Pancreas (tissue), 10 donors: ENCODE measurements around the gene TAB2. TPM values are rescaled to one million over a fixed set of nuclear protein-coding genes. Genes with fewer than 3 reads are reported as not detected.

ENCODE experiments used
- ATAC-seq, 4 donors: fragments of 200-7000 bp; cut with Tn5 transposase; one replicate each; pipeline versions ENCODE4 v1.8.0 to v1.9.1; 2020; ENCODE audit warnings: mild to moderate bottlenecking in 4 of 4, moderate library complexity in 4 of 4
- DNase-seq, 6 donors: peaks; one replicate each; pipeline ENCODE4 v3.0.0-alpha.2; 2020
- FAIRE-seq: peaks from 2 replicates; lab custom pipeline; 2012; peaks lifted over from hg19 to GRCh38; lab: Jason Lieb, UNC
- H3K27ac ChIP-seq, 4 donors: fragments of 200-600 bp; sonication (generic); 1 replicate in 3 of 4; 2 replicates in 1 of 4; pipeline versions ENCODE4 v1.5.0 to v1.8.0; 2020
- H3K27me3 ChIP-seq, 4 donors: fragments of 200-600 bp; one replicate each; pipeline ENCODE4 v1.8.0; 2021
- H3K36me3 ChIP-seq, 3 donors: fragments of 200-600 bp; sonication (generic) in 1 of 3; one replicate each; pipeline versions ENCODE4 v1.5.0 to v1.8.0; 2020 to 2021
- H3K4me1 ChIP-seq, 3 donors: fragments of 200-600 bp; one replicate each; pipeline ENCODE4 v1.8.0; 2021
- H3K4me3 ChIP-seq, 4 donors: fragments of 200-600 bp; sonication (generic) in 2 of 4; one replicate each; pipeline versions ENCODE4 v1.5.0 to v1.8.0; 2020 to 2021
- H3K9me3 ChIP-seq, 4 donors: fragments of 200-600 bp; one replicate each; pipeline ENCODE4 v1.8.0; 2021
- WGBS, 2 donors: extraction: QIAGEN DNeasy Blood & Tissue Kit; methylation state at CpG; one replicate each; pipeline ENCODE4 v1.1.7; 2013; 5-methylcytosine and 5-hydroxymethylcytosine counted together
- intact Hi-C, 3 donors: fragments of 100-400 bp; cut with DNase I; formaldehyde crosslinking; loops; one replicate each; pipeline versions ENCODE4 v1.11.1 to v1.14.2; 2022
- polyA plus RNA-seq, 2 donors: library from polyadenylated mRNA; stranded (reverse); fragments of 200-250 nt; gene quantifications; one replicate each; pipeline ENCODE4 v1.2.3, GENCODE V29; 2013
- total RNA-seq, 6 donors: library from RNA; stranded (reverse); fragmentation: NEBNext Ultra II Directional in 4 of 6; extraction: Animal tissue kit (Norgen Biotek cat#: 25700) in 4 of 6; gene quantifications; one replicate each; pipeline versions ENCODE4 v1.2.1 to v1.2.4, GENCODE V29; 2021 to 2023
- TF ChIP-seq, protein P1 (sequence below), 4 donors: fragments of 200-600 bp; sonication (generic) in 3 of 4; IDR thresholded peaks; one replicate each; pipeline versions ENCODE4 v1.5.0 to v1.8.0; 2021; ENCODE audit warnings: antibody characterized with exemption in 4 of 4
- donor health status: healthy with polysubstance abuse.
- donor health status: DM: no; HTN: no; CAD: no; lungs with moderate emphysema.
- donor health status: DM: no; HTN: no; CAD: no.
- donor health status: control.
- donor health status: control.
- donor health status: Bipolar disorder and iron deficiency.
- donor health status: DM: yes; HTN: yes; CAD: no.
- donor health status: DM: no; HTN: no; CAD: no.
- donor health status: DM: no; HTN: no; CAD: no.
- donor health status: DM: yes; HTN: yes; CAD: no.

TAB2 gene
- total and polyA plus RNA-seq, 8 donors: 6.6 to 35.1 (median 20.7) TPM

DNA sequence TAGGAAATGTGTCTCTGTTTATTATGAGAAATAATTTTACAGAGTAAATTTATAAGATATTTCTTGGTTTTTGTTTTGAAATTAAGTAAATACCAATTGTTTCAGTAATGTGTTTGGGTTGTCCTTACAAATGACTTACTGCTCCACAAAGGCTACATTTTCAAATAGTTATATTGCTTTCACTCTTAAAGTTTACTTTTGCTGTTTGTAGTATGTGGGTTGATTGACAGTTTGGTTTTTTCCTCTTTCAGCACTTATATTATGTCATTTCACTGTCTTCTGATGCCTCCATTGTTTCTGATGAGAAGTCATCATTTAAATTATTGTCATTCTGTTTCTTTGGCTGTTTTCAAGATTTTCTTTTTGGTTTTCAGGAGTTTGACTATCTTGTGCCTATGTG lies 47.7 kb downstream of the TAB2 start:
- Histone ChIP-seq H3K27me3 (no peaks in the 10 kb centered on the region), H3K9me3 (no peaks in the 10 kb centered on the region), H3K4me3 (no peak overlapping the region), H3K36me3 (no peaks in the 10 kb centered on the region), H3K27ac (no peak overlapping the region), H3K4me1 (peaks cover 7 to 21% (median 19%) of the 10 kb centered on the region in 3 donors)
- DNase-seq: no peak
- TF ChIP-seq, protein P1, sequence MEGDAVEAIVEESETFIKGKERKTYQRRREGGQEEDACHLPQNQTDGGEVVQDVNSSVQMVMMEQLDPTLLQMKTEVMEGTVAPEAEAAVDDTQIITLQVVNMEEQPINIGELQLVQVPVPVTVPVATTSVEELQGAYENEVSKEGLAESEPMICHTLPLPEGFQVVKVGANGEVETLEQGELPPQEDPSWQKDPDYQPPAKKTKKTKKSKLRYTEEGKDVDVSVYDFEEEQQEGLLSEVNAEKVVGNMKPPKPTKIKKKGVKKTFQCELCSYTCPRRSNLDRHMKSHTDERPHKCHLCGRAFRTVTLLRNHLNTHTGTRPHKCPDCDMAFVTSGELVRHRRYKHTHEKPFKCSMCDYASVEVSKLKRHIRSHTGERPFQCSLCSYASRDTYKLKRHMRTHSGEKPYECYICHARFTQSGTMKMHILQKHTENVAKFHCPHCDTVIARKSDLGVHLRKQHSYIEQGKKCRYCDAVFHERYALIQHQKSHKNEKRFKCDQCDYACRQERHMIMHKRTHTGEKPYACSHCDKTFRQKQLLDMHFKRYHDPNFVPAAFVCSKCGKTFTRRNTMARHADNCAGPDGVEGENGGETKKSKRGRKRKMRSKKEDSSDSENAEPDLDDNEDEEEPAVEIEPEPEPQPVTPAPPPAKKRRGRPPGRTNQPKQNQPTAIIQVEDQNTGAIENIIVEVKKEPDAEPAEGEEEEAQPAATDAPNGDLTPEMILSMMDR (IDR thresholded peaks at IDR 0.05): no peak
- intact Hi-C loops: no loop called here
- ATAC-seq: peak in 1 of 4 donors; percentile 56
- no peak for FAIRE-seq

DNA sequence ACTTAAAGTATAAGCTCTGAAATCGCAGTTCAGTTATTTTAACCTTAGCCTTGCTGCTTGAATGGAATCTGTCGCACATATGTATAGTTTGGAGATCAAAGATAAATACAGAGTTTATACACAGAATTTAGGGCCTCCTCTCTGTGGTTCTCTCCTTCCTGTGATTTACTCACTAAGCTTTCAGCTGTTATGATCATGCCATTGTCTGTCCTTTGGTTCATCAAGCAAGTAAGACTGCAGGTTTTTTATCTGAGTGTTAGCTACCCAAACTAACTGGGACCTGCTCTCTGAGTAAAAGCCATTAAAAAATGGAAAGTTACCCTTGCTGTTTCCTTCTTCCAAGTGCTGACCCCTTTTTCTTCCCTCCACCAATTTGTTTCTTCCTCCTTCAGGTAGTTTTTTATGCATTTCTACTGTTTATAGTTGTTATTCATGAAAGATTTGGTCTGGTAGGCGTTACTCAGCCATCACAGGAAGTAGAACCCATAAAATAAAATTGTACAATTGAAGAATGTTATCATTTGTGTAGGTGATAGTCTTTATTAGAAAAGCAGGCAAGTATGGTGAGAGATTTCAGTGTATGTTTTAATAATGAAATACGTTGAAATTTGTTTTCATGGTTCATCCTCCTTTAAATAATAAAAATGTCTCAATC lies 48.9 kb downstream of the TAB2 start:
- intact Hi-C loops: no loop called here
- Histone ChIP-seq H3K4me1 (peaks cover 7 to 21% (median 19%) of the 10 kb centered on the region in 3 donors), H3K36me3 (no peaks in the 10 kb centered on the region), H3K4me3 (no peak overlapping the region), H3K27ac (no peak overlapping the region), H3K27me3 (no peaks in the 10 kb centered on the region), H3K9me3 (no peaks in the 10 kb centered on the region)
- no peak for DNase-seq
- ATAC-seq: no peak
- 65 to 68% methylated on average over 4 of the region's 4 CpGs for WGBS, 2 donors
- no peak for FAIRE-seq
- TF ChIP-seq, protein P1 (IDR thresholded peaks at IDR 0.05): no peak

DNA sequence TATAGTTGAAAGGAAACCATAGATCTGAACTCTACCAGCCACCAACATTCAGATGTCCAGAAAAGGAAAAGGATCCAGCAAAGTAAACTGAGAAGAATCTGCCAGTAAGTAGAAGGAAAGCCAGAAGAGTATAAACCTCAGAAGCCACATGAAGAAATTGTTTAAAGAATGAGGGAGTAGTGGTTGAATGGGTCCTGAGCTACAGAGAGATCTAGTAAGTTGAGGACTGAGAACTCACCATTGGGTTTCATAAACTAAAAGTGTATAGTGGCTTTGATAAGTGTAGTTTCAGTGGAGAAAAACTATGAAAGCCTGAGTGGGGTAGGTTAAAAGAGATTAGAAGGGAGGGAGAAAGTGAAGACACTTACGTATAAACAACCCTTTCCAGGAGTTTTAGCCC lies 50.6 kb downstream of the TAB2 start:
- DNase-seq (no peak), FAIRE-seq (no peak), ATAC-seq (peak in 1 of 4 donors; percentile 23)
- TF ChIP-seq, protein P1 (IDR thresholded peaks at IDR 0.05): no peak
- no peaks in the 10 kb centered on the region for H3K36me3 ChIP-seq
- no peaks in the 10 kb centered on the region for H3K27me3 ChIP-seq
- no peak overlapping the region for H3K4me3 ChIP-seq
- peaks cover 7 to 29% (median 27%) of the 10 kb centered on the region in 3 donors for H3K4me1 ChIP-seq
- no peak overlapping the region for H3K27ac ChIP-seq
- intact Hi-C loops: no loop called here
- H3K9me3 ChIP-seq: no peaks in the 10 kb centered on the region
- WGBS, 2 donors: 96 to 97% methylated on average over 1 of the region's 1 CpG

DNA sequence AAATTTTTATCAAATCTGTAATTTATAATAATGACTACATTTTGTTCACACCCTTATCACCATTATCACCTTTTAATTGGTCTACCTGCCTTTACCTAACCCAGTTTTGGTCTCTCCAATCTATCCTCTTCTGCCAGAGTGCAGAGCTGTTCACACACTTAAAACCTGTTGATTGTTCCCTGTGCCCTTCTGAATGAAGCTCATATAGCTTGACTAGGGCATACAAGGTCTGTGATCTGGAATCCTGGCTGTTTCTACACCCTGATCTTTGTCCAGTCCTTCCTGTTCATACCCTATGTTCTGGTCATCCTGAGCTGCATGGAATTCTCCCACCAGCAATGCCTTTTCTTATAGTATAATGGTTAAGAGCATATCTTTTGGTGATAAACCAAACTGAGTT lies 53.6 kb downstream of the TAB2 start:
- TF ChIP-seq, protein P1 (IDR thresholded peaks at IDR 0.05): no peak
- Histone ChIP-seq H3K9me3 (no peaks in the 10 kb centered on the region), H3K27me3 (no peaks in the 10 kb centered on the region), H3K36me3 (no peaks in the 10 kb centered on the region), H3K4me1 (peaks cover 0 to 13% (median 6%) of the 10 kb centered on the region in 3 donors), H3K27ac (no peak overlapping the region), H3K4me3 (no peak overlapping the region)
- intact Hi-C loops: no loop called here
- FAIRE-seq: no peak
- no peak for DNase-seq
- ATAC-seq: no peak

DNA sequence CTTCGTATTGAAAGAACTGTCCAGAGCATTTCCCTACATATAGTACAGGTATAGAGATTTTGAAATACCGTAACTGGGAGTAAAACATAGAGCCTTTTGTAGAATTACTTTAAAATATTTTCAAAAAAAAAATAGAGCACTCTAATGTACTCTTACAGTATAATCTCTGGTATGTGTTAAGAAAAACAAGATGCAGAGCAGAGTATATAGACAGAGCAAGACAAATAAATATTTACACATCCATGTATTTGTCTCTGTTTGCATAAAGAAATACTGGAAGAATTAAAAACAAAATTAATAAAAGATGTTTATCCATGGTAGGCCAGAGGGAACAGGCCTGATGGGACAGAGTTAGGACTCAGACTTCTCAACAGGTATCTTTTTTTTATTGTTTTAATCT lies 54.5 kb downstream of the TAB2 start:
- intact Hi-C loops: no loop called here

More for the DNA sequence above, 54.5 kb downstream of the TAB2 start:
- no peak overlapping the region for H3K4me3 ChIP-seq
- no peaks in the 10 kb centered on the region for H3K9me3 ChIP-seq
- ATAC-seq: no peak
- no peak for DNase-seq
- H3K4me1 ChIP-seq: peaks cover 0 to 12% (median 6%) of the 10 kb centered on the region in 3 donors
- no peaks in the 10 kb centered on the region for H3K36me3 ChIP-seq
- H3K27me3 ChIP-seq: no peaks in the 10 kb centered on the region
- 46 to 100% methylated on average over 2 of the region's 2 CpGs for WGBS, 2 donors
- H3K27ac ChIP-seq: no peak overlapping the region
- no peak for FAIRE-seq
- TF ChIP-seq, protein P1 (IDR thresholded peaks at IDR 0.05): no peak
